Large intestine (tissue), 3 donors: ENCODE results near the gene NPBWR2. TPM values are rescaled to one million over a fixed set of nuclear protein-coding genes. Genes with fewer than 3 reads are reported as not detected.

Source experiments
- DNase-seq, 2 donors: peaks; one replicate each; pipeline versions ENCODE4 v3.0.0 to v3.0.0-alpha.2; 2013
- H3K27ac ChIP-seq: one replicate; pipeline ENCODE4 v1.5.1; 2013; ENCODE audit warnings: low read length
- H3K27me3 ChIP-seq: 2 replicates; pipeline ENCODE4 v1.6.1; 2013; ENCODE audit warnings: low read length; ENCODE audit not compliant: control insufficient read depth, insufficient read depth
- H3K36me3 ChIP-seq: 2 replicates; pipeline ENCODE4 v1.6.1; 2013; ENCODE audit warnings: low read length; ENCODE audit not compliant: control insufficient read depth, insufficient read depth
- H3K4me1 ChIP-seq: one replicate; pipeline ENCODE4 v1.6.1; 2013; ENCODE audit warnings: low read length; ENCODE audit not compliant: control insufficient read depth, insufficient read depth
- H3K4me3 ChIP-seq: one replicate; pipeline ENCODE4 v1.5.1; 2013; ENCODE audit warnings: low read length
- H3K9me3 ChIP-seq: one replicate; pipeline ENCODE4 v1.6.1; 2013; ENCODE audit warnings: mild to moderate bottlenecking, low read depth, low read length, moderate library complexity; ENCODE audit not compliant: control insufficient read depth
- WGBS: methylation state at CpG from one replicate; pipeline ENCODE4 v1.1.5; 2013; ENCODE audit warnings: low lambda C conversion rate; ENCODE audit not compliant: insufficient coverage; 5-methylcytosine and 5-hydroxymethylcytosine counted together
- polyA plus RNA-seq: library from polyadenylated mRNA; unstranded; fragments of 120-200 nt; gene quantifications from one replicate; pipeline ENCODE4 v1.2.1, GENCODE V29; 2013

The NPBWR2 gene
- polyA plus RNA-seq, 1 donor: not detected

GRCh38 chr20:64082126-64082731 lies 25.1 kb downstream of the NPBWR2 start:
- Histone ChIP-seq H3K27me3 (peaks cover 79% of the 10 kb centered on the region), H3K36me3 (no peaks in the 10 kb centered on the region), H3K4me1 (peaks cover 27% of the 10 kb centered on the region), H3K27ac (no peak overlapping the region), H3K9me3 (peaks cover 3% of the 10 kb centered on the region), H3K4me3 (no peak overlapping the region)
- DNase-seq: no peak
- no CpG with 5 or more reads among the region's 13 CpGs for WGBS

- no peak overlapping the region for H3K4me3 ChIP-seq
- peaks cover 27% of the 10 kb centered on the region for H3K4me1 ChIP-seq
- no peaks in the 10 kb centered on the region for H3K36me3 ChIP-seq
- DNase-seq: no peak
- H3K27me3 ChIP-seq: peaks cover 76% of the 10 kb centered on the region
- peaks cover 3% of the 10 kb centered on the region for H3K9me3 ChIP-seq
- no CpG with 5 or more reads among the region's 6 CpGs for WGBS
- no peak overlapping the region for H3K27ac ChIP-seq
Measured at GRCh38 chr20:64081624-64081964, 25.8 kb downstream of the NPBWR2 start.

- Histone ChIP-seq H3K27me3 (peaks cover 71% of the 10 kb centered on the region), H3K9me3 (peaks cover 3% of the 10 kb centered on the region), H3K27ac (no peak overlapping the region), H3K4me1 (peaks cover 27% of the 10 kb centered on the region), H3K4me3 (no peak overlapping the region), H3K36me3 (no peaks in the 10 kb centered on the region)
- no peak for DNase-seq
- 100% methylated on average over 1 of the region's 17 CpGs for WGBS
Measured at GRCh38 chr20:64080813-64081623, 26.3 kb downstream of the NPBWR2 start.

GRCh38 chr20:64080013-64080812 lies 27.2 kb downstream of the NPBWR2 start, which contains the start of gene OPRL1:
Gene OPRL1, plus strand, starts transcription at chr20:64080082. Its CDS starts 12,639 bp downstream, at chr20:64092721.
- H3K9me3 ChIP-seq: peaks cover 3% of the 10 kb centered on the region
- no peaks in the 10 kb centered on the region for H3K36me3 ChIP-seq
- WGBS: no CpG with 5 or more reads among the region's 62 CpGs
- peaks cover 27% of the 10 kb centered on the region for H3K4me1 ChIP-seq
- peak within 1 kb of the TSS; percentile 56 for H3K4me3 ChIP-seq
- no peak within 1 kb of the TSS for H3K27ac ChIP-seq
- H3K27me3 ChIP-seq: peaks cover 63% of the 10 kb centered on the region
- DNase-seq: no peak

GRCh38 chr20:64079273-64080012 lies 27.9 kb downstream of the NPBWR2 start, which contains the start of gene RGS19:
Gene RGS19, minus strand, starts transcription at chr20:64079518. Its CDS starts 2,632 bp downstream, at chr20:64076886.
- no CpG with 5 or more reads among the region's 73 CpGs for WGBS
- peak in 1 of 2 donors; percentile 74 for DNase-seq
- H3K27me3 ChIP-seq: peaks cover 56% of the 10 kb centered on the region
- peaks cover 22% of the 10 kb centered on the region for H3K4me1 ChIP-seq
- no peaks in the 10 kb centered on the region for H3K36me3 ChIP-seq
- H3K9me3 ChIP-seq: peaks cover under 1% of the 10 kb centered on the region
- peak within 1 kb of the TSS; percentile 56 for H3K4me3 ChIP-seq
- H3K27ac ChIP-seq: no peak within 1 kb of the TSS

- H3K4me3 ChIP-seq: peak overlapping the region; percentile 56
- H3K4me1 ChIP-seq: peaks cover 20% of the 10 kb centered on the region
- H3K9me3 ChIP-seq: no peaks in the 10 kb centered on the region
- no peak for DNase-seq
- no CpG with 5 or more reads among the region's 4 CpGs for WGBS
- peaks cover 52% of the 10 kb centered on the region for H3K27me3 ChIP-seq
- no peak overlapping the region for H3K27ac ChIP-seq
- H3K36me3 ChIP-seq: no peaks in the 10 kb centered on the region
Measured at GRCh38 chr20:64078934-64079272, 28.5 kb downstream of the NPBWR2 start.

GRCh38 chr20:64077876-64078551 lies 29.4 kb downstream of the NPBWR2 start:
- H3K36me3 ChIP-seq: no peaks in the 10 kb centered on the region
- no peak overlapping the region for H3K27ac ChIP-seq
- H3K4me3 ChIP-seq: peak overlapping the region; percentile 0
- 93% methylated on average over 3 of the region's 15 CpGs for WGBS
- no peaks in the 10 kb centered on the region for H3K9me3 ChIP-seq
- H3K27me3 ChIP-seq: peaks cover 44% of the 10 kb centered on the region
- no peak for DNase-seq
- H3K4me1 ChIP-seq: peaks cover 16% of the 10 kb centered on the region

GRCh38 chr20:64077541-64077875 lies 29.9 kb downstream of the NPBWR2 start:
- no peaks in the 10 kb centered on the region for H3K36me3 ChIP-seq
- H3K27me3 ChIP-seq: peaks cover 39% of the 10 kb centered on the region
- no peak overlapping the region for H3K27ac ChIP-seq
- peaks cover 14% of the 10 kb centered on the region for H3K4me1 ChIP-seq
- no CpG with 5 or more reads among the region's 7 CpGs for WGBS
- no peaks in the 10 kb centered on the region for H3K9me3 ChIP-seq
- no peak overlapping the region for H3K4me3 ChIP-seq
- DNase-seq: no peak

GRCh38 chr20:64077094-64077493 lies 30.3 kb downstream of the NPBWR2 start:
- no CpG with 5 or more reads among the region's 8 CpGs for WGBS
- no peak for DNase-seq
- H3K9me3 ChIP-seq: no peaks in the 10 kb centered on the region
- peaks cover 14% of the 10 kb centered on the region for H3K4me1 ChIP-seq
- H3K4me3 ChIP-seq: no peak overlapping the region
- H3K27ac ChIP-seq: no peak overlapping the region
- H3K27me3 ChIP-seq: peaks cover 35% of the 10 kb centered on the region
- H3K36me3 ChIP-seq: no peaks in the 10 kb centered on the region
